GM21576 (cell line): ENCODE data around the gene INS.
"Not testable (repeated sequence)": the region's sequence is repeated elsewhere in the genome, so short reads cannot be mapped to it uniquely, and the experiment has no call there.

Experiments
- ATAC-seq: cut with Tn5 transposase; IDR thresholded peaks from one replicate; pipeline ENCODE4 v1.9.1; 2021; ENCODE audit warnings: mild to moderate bottlenecking, moderate library complexity; ENCODE audit not compliant: unreplicated experiment

Gene INS

GRCh38 chr11:2182692-2183474, 21.9 kb upstream of the INS start:
- ATAC-seq = no peak

- no peak for ATAC-seq
These were observed 21.1 kb upstream of the INS start for GRCh38 chr11:2182075-2182474.

GRCh38 chr11:2180789-2181370, 19.9 kb upstream of the INS start:
- no peak for ATAC-seq

GRCh38 chr11:2180347-2180746, 19.3 kb upstream of the INS start:
- no peak for ATAC-seq

- ATAC-seq = no peak
These were observed 18.5 kb upstream of the INS start for GRCh38 chr11:2179516-2179915.

- no peak for ATAC-seq
These were observed 18.0 kb upstream of the INS start for GRCh38 chr11:2178906-2179494.

- ATAC-seq = not testable (repeated sequence)
These were observed 17.2 kb upstream of the INS start for GRCh38 chr11:2178055-2178773.

GRCh38 chr11:2177076-2177475, 16.1 kb upstream of the INS start:
- ATAC-seq = no peak

GRCh38 chr11:2176389-2176900, 15.4 kb upstream of the INS start:
- no peak for ATAC-seq

GRCh38 chr11:2175659-2176058, 14.7 kb upstream of the INS start:
- ATAC-seq = no peak

GRCh38 chr11:2174361-2174760, 13.4 kb upstream of the INS start:
- no peak for ATAC-seq

GRCh38 chr11:2173761-2174160, 12.8 kb upstream of the INS start:
- no peak for ATAC-seq

GRCh38 chr11:2173150-2173693, 12.2 kb upstream of the INS start:
- no peak for ATAC-seq

- ATAC-seq = no peak
These were observed 11.7 kb upstream of the INS start for GRCh38 chr11:2172676-2173075.

GRCh38 chr11:2171591-2172003, 10.6 kb upstream of the INS start, which contains the start of gene TH:
TSS of gene TH (minus strand) at chr11:2171815. CDS start at chr11:2171786, 29 bp downstream.
- ATAC-seq = no peak

GRCh38 chr11:2169626-2170570, 8.9 kb upstream of the INS start:
- no peak for ATAC-seq

GRCh38 chr11:2169005-2169378, 8.0 kb upstream of the INS start:
- no peak for ATAC-seq

- ATAC-seq = no peak
These were observed 7.4 kb upstream of the INS start for GRCh38 chr11:2168286-2169004.
